ENCODE measurements around the gene ZNF638. TPM values are rescaled to one million over a fixed set of nuclear protein-coding genes. Genes with fewer than 3 reads are reported as not detected.
"Not testable (repeated sequence)": the region's sequence is repeated elsewhere in the genome, so short reads cannot be mapped to it uniquely, and the experiment has no call there.

Gene ZNF638
- 358 TPM for total RNA-seq

GRCh38 chr2:71331581-71332434 is at the start of gene ZNF638:
Gene ZNF638, plus strand, starts transcription at chr2:71331782. Its CDS starts 17,173 bp downstream, at chr2:71348955.
- FAIRE-seq: no peak
- peak; percentile 81 to 88 for DNase-seq (ENCODE audit: low spot score in 2 of 2)

DNA sequence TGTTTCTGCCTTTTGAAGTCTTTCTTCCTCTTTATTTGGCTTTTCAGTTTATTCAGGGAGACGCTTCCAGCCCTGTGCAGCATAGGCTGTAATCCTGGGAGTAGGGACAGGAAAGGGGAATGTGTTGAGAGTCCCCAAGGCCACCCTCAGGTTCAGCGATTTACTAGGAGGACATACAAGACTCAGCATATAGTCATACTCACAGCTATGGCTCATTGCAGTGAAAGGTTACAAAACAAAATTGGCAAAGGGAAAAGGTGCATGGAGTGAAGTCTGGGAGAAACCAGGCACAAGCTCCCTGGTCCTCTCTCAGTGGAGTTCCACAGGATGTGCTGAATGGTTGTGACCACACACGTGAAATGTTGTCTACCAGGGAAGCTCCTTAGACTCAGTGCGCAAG is 49.6 kb upstream of the ZNF638 start:
- no peak for DNase-seq (ENCODE audit: low spot score in 2 of 2)

GRCh38 chr2:71282493-71282892 is 49.1 kb upstream of the ZNF638 start:
- FAIRE-seq (no peak), DNase-seq (ENCODE audit: low spot score in 2 of 2) (no peak)

More for the DNA sequence above, 49.6 kb upstream of the ZNF638 start:
- no peak for FAIRE-seq

GRCh38 chr2:71283131-71283530 is 48.5 kb upstream of the ZNF638 start:
- no peak for DNase-seq (ENCODE audit: low spot score in 2 of 2)
- no peak for FAIRE-seq

GRCh38 chr2:71285706-71286105 is 45.9 kb upstream of the ZNF638 start:
- DNase-seq (ENCODE audit: low spot score in 2 of 2) (no peak), FAIRE-seq (no peak)

GRCh38 chr2:71291398-71291797 is 40.2 kb upstream of the ZNF638 start:
- DNase-seq (ENCODE audit: low spot score in 2 of 2) (no peak), FAIRE-seq (no peak)

GRCh38 chr2:71292159-71292558 is 39.4 kb upstream of the ZNF638 start:
- no peak for FAIRE-seq

DNA sequence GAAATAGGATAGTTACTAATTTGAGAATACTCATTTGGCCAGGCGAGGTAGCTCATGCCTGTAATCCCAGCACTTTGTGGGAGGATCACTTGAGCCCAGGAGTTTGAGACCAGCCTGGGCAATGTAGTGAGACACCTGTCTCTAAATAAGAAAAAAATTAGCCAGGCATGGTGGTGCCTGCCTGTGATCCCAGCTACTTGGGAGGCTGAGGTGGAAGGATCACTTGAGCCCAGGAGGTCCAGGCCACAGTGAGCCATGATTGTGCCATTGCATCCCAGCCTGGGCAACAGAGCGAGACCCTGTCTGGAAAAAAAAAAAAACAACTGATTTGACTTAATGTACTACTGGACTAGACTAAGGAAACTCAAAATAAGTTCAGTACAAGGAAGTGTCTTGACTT is 32.7 kb upstream of the ZNF638 start:
- DNase-seq (ENCODE audit: low spot score in 2 of 2) (no peak), FAIRE-seq (no peak)

More at GRCh38 chr2:71292159-71292558, 39.4 kb upstream of the ZNF638 start:
- DNase-seq (ENCODE audit: low spot score in 2 of 2): no peak

DNA sequence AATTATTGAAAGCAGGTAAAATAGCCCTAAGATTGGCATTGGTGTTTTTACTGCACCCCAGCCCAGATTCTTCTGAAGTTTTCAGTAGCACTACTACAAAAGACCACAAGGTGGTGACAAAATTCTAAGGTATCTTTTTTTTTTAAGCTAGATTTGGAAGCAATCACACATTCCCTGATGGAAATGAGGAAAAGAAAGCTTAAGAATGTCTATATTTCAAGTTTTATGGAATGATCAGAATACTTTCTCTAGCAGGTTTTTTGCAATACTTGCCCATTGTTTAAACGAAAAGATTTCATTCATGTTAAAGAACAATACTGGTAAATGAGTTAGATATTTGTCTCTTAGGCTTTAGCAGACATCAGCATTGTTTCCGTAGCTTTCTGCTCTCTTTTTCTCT is 32.1 kb upstream of the ZNF638 start:
- peak in 1 of 2 donors; percentile 10 for DNase-seq (ENCODE audit: low spot score in 2 of 2)
- peak; percentile 66 for FAIRE-seq

DNA sequence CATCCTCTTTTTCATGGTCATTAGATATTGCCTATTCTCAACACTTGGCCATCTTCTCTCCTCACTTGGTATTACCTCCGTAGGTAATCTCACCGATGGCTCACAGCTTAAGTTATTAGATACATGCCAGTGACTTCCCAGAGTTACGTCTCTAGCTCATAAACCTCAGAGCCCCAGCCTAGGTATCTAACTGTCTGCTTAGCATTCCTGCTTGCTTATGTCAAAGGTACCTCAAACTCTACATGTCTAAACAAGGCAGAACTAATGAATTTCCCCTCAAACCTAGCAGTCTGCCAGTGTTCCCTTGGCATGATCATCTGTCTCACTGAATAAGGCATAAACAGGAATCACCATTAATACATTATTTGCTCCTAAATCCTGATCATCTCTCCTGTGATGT is 27.7 kb upstream of the ZNF638 start:
- DNase-seq (ENCODE audit: low spot score in 2 of 2) (no peak), FAIRE-seq (no peak)

- DNase-seq (ENCODE audit: low spot score in 2 of 2): no peak
- no peak for FAIRE-seq
Observed at GRCh38 chr2:71306762-71307161, 24.8 kb upstream of the ZNF638 start.

DNA sequence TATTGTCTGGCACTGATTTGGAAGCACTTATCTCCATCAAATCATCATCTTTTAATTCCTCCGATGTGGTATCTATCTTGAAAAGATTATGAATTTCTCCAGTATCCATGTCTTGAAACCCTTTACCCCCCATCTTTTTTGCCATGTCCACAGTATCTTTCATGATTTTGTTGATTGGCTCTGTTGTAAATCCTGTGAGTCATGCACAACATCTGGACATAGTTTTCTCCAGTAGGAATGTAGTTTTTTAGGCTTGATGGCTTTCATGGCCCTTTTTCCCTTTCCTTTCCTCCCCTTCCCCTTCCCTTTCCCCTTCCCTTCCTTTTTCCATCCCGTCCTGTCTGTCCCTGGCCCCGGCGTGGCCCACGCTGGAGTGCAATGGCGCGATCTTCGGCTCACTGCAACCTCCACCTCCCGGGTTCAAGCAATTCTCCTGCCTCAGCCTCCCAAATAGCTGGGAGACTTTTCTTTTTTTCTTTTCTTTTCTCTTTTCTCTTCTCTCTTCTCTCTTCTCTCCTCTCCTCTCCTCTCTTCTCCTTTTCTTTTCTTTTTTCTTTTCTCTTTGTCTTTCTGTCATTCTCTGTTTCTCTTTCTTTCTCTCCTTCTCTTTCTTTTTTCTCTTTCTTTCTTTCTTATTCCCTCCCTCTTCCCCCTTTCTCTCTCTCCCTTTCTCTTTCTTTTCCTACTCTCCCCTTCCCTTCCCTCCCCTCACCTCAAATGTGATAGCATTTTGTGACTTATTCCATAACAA is 18.4 kb upstream of the ZNF638 start:
- DNase-seq (ENCODE audit: low spot score in 2 of 2): no peak
- FAIRE-seq: no peak

- DNase-seq (ENCODE audit: low spot score in 2 of 2) (no peak), FAIRE-seq (no peak)
Observed at GRCh38 chr2:71317060-71317459, 14.5 kb upstream of the ZNF638 start.

GRCh38 chr2:71317900-71318299 is 13.7 kb upstream of the ZNF638 start:
- not testable (repeated sequence) for DNase-seq (ENCODE audit: low spot score in 2 of 2); FAIRE-seq

DNA sequence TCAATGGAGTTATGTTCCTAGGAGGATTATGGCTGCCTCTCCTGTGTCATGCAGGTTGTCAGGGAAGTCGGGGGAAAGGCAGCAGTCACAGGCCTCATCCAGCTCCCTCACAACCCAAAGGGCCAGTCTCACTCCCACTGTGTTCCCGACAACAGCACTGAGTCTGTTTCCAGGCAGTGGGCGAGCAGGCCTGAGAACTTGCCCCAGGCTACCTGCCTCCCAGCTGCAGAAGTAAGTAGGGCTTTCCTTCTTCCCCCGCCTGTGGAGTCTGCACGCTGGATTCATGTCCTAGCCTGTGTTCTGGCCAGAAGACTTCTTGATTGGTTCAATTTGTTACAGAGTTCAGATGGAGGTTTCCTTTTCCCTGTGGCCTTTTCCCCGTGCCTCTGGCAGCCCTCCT is 8.2 kb upstream of the ZNF638 start:
- FAIRE-seq (no peak), DNase-seq (ENCODE audit: low spot score in 2 of 2) (no peak)

GRCh38 chr2:71326968-71327367 is 4.6 kb upstream of the ZNF638 start:
- FAIRE-seq (no peak), DNase-seq (ENCODE audit: low spot score in 2 of 2) (no peak)

DNA sequence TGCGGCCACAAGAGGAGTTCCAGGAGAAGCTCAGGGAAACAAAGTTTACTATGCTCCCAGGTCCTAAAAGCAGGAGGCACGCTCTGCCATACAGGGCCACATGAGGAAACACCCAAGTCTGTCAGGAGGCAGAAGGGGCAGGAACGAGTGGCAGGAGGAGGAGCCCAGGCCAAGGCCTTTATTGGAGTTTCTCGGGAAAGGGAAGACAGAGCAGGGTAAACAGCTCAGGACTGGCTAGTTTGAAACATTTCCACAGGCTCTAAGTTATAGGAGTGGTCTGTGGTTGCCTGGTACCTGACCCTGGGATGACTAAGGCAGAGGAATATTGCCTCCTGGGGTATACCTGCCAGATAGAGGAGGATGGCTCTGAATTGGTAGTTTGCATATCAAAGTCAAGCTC is 3.7 kb upstream of the ZNF638 start:
- DNase-seq (ENCODE audit: low spot score in 2 of 2): no peak
- no peak for FAIRE-seq

DNA sequence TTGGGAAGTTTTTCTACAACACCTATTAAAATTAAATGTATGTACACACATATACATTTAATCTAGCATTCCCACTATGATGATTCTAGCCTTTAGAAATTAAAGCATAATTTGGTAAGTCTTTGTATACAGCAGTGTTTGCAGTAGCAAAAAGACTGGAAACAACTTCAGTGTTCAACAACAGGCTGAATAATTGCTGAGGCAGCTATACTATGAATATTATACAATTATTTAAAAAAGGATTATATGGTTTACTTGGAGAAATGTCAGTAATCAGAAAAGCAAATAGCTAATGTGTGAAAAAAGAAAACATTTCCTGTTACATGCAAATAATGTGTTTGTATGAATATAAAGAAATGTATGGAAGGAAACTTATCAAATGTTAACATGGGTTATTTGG is 1.4 kb upstream of the ZNF638 start:
- DNase-seq (ENCODE audit: low spot score in 2 of 2): no peak
- FAIRE-seq: no peak

DNA sequence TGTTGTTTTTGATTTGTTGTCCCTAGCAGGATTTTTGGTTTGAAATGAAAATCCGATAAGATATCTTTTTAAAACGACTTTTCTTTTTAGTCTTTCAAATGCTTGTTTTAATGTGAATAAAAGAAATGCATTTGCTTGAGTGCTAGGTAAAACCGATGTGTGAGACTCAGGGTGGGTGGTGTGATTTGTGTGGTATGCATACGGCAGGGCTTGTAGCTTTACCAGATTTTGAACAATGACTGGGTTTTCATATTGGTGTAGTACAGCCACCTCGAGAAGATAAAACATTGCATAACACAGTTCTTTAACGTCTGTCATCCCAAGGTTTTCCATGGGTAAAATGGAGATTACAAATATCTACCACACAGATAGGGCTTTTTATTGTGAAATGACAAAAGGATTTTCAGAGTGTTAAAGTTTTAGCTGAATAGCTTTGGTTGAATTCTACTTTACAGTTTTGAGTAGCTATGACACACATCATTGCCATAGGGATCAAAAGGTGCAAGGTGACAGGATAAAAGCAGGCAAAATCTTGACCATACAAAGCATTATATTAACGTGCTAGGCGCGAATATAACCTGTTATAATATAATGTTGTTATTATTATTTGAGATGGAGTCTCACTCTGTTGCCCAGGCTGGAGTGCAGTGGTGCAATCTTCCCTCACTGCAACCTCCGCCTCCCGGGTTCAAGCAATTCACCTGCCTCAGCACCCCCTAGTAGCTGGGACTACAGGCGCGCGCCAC is 824 bp upstream of the ZNF638 start:
- DNase-seq (ENCODE audit: low spot score in 2 of 2) (no peak), FAIRE-seq (no peak)

- not testable (repeated sequence) for DNase-seq (ENCODE audit: low spot score in 2 of 2); FAIRE-seq
Observed at GRCh38 chr2:71331331-71331580, 326 bp upstream of the ZNF638 start.

- FAIRE-seq: no peak
- no peak for DNase-seq (ENCODE audit: low spot score in 2 of 2)
Observed at GRCh38 chr2:71332435-71332796, 834 bp downstream of the ZNF638 start.
